Measurements from ENCODE around the gene HDAC4.
A peak's percentile ranks its signal among the peaks of the same experiment; 100 is the strongest.

The HDAC4 gene

DNA sequence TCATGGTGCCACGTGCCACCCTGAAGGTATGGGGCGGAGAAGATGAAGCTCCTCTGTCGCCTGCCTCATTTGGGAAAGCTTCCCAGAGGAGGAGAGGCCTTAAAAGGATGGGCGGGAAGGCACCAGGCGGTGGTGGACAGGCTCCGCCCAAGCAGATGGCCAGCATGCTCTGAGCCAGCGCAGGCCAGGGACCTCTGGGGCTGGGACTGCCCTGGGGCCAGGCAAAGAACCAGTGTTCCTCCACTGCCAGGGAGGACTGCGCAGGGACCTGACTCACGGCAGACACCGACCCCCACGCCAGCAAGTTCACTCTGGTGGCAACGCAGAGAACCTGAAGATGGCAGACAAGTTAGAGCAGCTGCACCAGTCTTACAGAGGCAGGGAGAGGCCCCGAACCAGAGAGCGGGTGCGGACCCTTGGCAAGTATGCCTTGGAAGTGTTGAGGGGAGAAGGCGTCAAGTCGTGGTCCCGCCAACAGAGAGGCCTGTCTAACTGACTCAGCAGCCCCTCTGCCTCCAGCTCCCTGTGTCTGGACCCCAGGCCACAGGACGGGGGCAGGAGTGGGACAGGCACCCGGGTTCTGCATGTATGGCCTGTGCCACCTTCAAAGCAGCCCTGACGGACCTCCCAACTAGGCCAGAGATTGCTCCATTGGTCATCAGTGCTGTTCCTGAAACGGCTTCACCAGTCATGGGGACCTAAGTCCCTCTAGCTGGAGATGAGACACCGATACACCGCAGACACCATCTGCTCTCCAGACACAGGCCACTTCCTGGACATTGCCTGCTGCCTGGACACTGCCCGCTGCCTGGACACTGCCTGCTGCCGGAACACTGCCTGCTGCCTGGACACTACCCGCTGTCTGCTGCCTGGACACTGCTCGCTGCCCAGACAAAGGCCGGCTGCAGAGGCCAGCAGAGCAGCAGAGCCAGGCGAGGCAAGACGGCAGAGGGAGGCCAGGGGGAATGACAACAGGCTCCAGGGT lies 124.7 kb downstream of the HDAC4 start:
- TF ChIP-seq, protein P1, sequence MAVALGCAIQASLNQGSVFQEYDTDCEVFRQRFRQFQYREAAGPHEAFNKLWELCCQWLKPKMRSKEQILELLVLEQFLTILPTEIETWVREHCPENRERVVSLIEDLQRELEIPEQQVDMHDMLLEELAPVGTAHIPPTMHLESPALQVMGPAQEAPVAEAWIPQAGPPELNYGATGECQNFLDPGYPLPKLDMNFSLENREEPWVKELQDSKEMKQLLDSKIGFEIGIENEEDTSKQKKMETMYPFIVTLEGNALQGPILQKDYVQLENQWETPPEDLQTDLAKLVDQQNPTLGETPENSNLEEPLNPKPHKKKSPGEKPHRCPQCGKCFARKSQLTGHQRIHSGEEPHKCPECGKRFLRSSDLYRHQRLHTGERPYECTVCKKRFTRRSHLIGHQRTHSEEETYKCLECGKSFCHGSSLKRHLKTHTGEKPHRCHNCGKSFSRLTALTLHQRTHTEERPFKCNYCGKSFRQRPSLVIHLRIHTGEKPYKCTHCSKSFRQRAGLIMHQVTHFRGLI (tag by site-specific recombination; IDR thresholded peaks at IDR 0.05): no peak
- no peak for TF ChIP-seq ZNF670 (tag by site-specific recombination; IDR thresholded peaks at IDR 0.05; ENCODE audit: low read depth)
- TF ChIP-seq ZNF239 (tag by site-specific recombination; IDR thresholded peaks at IDR 0.05): no peak
- no peak for TF ChIP-seq HOXA7 (CRISPR knock-in tag; IDR thresholded peaks at IDR 0.05; ENCODE audit: borderline replicate concordance)
- no peak for TF ChIP-seq ZNF112 (tag by site-specific recombination; IDR thresholded peaks at IDR 0.05)
- TF ChIP-seq ZNF48 (tag by site-specific recombination; IDR thresholded peaks at IDR 0.05): no peak
- no peak for TF ChIP-seq ZNF660 (tag by site-specific recombination; IDR thresholded peaks at IDR 0.05)
- TF ChIP-seq ZBTB21 (tag by site-specific recombination; IDR thresholded peaks at IDR 0.05): no peak
- no peak for TF ChIP-seq MZF1 (tag by site-specific recombination; IDR thresholded peaks at IDR 0.05; ENCODE audit: borderline replicate concordance)
- ChIA-PET POLR2A (no interaction called here), CTCF (interaction anchor here (0.7 kb wide), 1 partner anchor 717 kb away, joined by 3 read pairs; no protein-coding TSS in a partner anchor)
- Histone ChIP-seq H3K4me1 (ENCODE audit: control insufficient read depth, insufficient read depth, low read length) (no peaks in the 10 kb centered on the region), H3K36me3 (ENCODE audit: control insufficient read depth in 2 of 2, insufficient read depth in 1 of 2, low read length in 2 of 2) (no peaks in the 10 kb centered on the region), H3K27ac (ENCODE audit: extremely low read depth, low read depth, low read length) (no peak overlapping the region), H3K9me3 (ENCODE audit: control insufficient read depth, insufficient read depth, low read depth, low read length) (no peaks in the 10 kb centered on the region), H3K4me3 (ENCODE audit: low read depth, low read length) (no peak overlapping the region)

DNA sequence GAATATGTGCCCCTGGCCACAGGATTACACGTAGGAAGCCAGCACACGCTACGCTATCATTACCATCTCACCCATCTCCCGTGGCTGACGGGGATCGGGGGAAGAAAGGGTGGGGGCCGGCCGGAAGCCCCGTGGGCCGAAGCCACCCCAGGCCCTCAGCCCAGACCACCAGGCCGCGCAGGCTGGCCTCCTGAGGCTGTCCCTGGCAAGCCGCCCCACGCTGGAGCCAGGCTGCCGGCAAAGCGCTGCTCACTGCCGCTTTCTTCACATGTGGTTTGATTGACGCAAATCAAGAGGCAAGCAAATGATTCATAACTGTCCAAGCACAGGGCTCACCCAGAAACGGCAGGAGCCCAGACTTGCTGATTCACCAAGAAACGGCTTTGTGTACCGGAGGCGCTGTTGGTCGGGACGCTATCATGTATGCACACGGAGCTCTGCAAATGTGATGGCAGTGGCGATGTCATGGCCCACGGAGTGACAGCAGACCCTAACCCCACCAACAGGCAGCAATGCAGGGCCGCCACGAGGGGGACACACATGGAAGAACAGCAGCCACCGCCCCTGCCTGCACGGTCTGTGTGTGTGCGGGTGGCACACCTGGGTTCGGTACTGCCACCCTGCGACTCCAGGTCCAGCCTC lies 125.7 kb downstream of the HDAC4 start:
- ChIA-PET CTCF (interaction anchor here (0.7 kb wide), 1 partner anchor 718 kb away, joined by 3 read pairs; no protein-coding TSS in a partner anchor), POLR2A (no interaction called here)
- TF ChIP-seq, protein P1 (tag by site-specific recombination; IDR thresholded peaks at IDR 0.05): peak; percentile 67; the same call in 1 of the 2 replicates
- TF ChIP-seq SETDB1 (IDR thresholded peaks at IDR 0.05; ENCODE audit: insufficient read length, low read length) (no peak), KLF7 (tag by site-specific recombination; IDR thresholded peaks at IDR 0.05; ENCODE audit: borderline replicate concordance) (no peak), MEIS1 (CRISPR knock-in tag; IDR thresholded peaks at IDR 0.05; ENCODE audit: borderline replicate concordance) (peak; percentile 91; the same call in 1 of the 2 replicates)

DNA sequence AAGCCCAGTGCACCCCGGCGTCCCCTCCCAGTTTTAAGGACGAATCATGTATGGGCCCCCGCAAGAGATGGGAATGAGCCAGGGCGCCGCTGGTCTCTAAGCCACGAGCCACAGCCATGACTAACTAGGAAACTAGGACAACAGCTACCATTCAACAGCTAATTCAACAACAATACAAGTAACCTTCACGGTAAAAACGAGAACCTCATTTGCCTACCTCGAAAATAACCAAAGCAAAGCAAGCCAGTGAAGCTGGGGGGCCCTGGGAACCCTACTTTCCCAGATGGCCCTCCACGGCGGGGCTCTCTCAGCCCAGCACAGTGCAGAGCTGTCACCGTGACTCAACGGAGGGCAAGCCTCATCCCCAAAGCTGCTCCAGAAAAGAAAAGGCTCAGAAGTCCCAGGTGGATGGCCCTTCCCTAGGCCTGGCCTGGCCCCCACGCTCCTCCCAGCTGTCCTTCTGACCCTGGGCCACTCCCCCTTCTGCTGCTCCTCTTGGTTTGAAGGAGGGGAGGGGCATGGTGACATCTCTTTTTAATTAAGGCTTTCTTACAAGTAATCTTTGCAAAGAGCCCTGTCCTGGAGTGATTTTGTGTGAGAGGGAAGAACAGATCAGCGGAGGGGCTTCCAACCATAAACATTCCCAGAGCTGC lies 126.3 kb downstream of the HDAC4 start:
- Histone ChIP-seq H3K27ac (ENCODE audit: extremely low read depth, low read depth, low read length) (no peak overlapping the region), H3K4me1 (ENCODE audit: control insufficient read depth, insufficient read depth, low read length) (no peaks in the 10 kb centered on the region), H3K4me3 (ENCODE audit: low read depth, low read length) (no peak overlapping the region), H3K36me3 (ENCODE audit: control insufficient read depth in 2 of 2, insufficient read depth in 1 of 2, low read length in 2 of 2) (no peaks in the 10 kb centered on the region), H3K9me3 (ENCODE audit: control insufficient read depth, insufficient read depth, low read depth, low read length) (no peaks in the 10 kb centered on the region)
- TF ChIP-seq ZNF341 (tag by site-specific recombination; IDR thresholded peaks at IDR 0.05; ENCODE audit: low read depth) (peak; percentile 39), YY2 (tag by site-specific recombination; IDR thresholded peaks at IDR 0.05) (no peak)
- POLR2A ChIA-PET: no interaction called here
- CTCF ChIA-PET: no interaction called here

More for the DNA sequence above, 125.7 kb downstream of the HDAC4 start:
- Histone ChIP-seq H3K4me1 (ENCODE audit: control insufficient read depth, insufficient read depth, low read length) (no peaks in the 10 kb centered on the region), H3K4me3 (ENCODE audit: low read depth, low read length) (no peak overlapping the region), H3K27ac (ENCODE audit: extremely low read depth, low read depth, low read length) (no peak overlapping the region), H3K9me3 (ENCODE audit: control insufficient read depth, insufficient read depth, low read depth, low read length) (no peaks in the 10 kb centered on the region), H3K36me3 (ENCODE audit: control insufficient read depth in 2 of 2, insufficient read depth in 1 of 2, low read length in 2 of 2) (no peaks in the 10 kb centered on the region)
